Measurements from ENCODE around the gene EPHB1.

- TF ChIP-seq EZH2 (IDR thresholded peaks at IDR 0.05; ENCODE audit: insufficient read depth, poor library complexity, severe bottlenecking), result no peak
- no peak for TF ChIP-seq EZH2phosphoT487 (IDR thresholded peaks at IDR 0.05; ENCODE audit: insufficient read depth, low read depth)
These were observed 255.5 kb downstream of the EPHB1 start for GRCh38 chr3:135050536-135050935.
